GM15510 (cell line): ENCODE data around the gene KDM5B.

Experiments used
- POLR2A ChIP-seq: IDR thresholded peaks from 3 replicates; pipeline ENCODE4 v1.6.1; 2011; ENCODE audit warnings: borderline replicate concordance; ENCODE audit not compliant: insufficient read length; ENCODE audit errors: extremely low read depth

KDM5B gene

GRCh38 chr1:202805886-202806844, 2.1 kb downstream of the KDM5B start:
- no peak for TF ChIP-seq POLR2A

- TF ChIP-seq POLR2A: no peak
Observed at GRCh38 chr1:202804126-202804525, 4.1 kb downstream of the KDM5B start.

GRCh38 chr1:202802998-202803932, 5.0 kb downstream of the KDM5B start:
- no peak for TF ChIP-seq POLR2A

- TF ChIP-seq POLR2A: no peak
Observed at GRCh38 chr1:202802034-202802433, 6.2 kb downstream of the KDM5B start.

GRCh38 chr1:202801175-202801574, 7.0 kb downstream of the KDM5B start:
- TF ChIP-seq POLR2A: no peak

GRCh38 chr1:202800742-202801141, 7.5 kb downstream of the KDM5B start:
- TF ChIP-seq POLR2A: no peak

GRCh38 chr1:202798792-202799331, 9.4 kb downstream of the KDM5B start:
- TF ChIP-seq POLR2A: no peak

GRCh38 chr1:202798260-202798659, 10.0 kb downstream of the KDM5B start:
- TF ChIP-seq POLR2A: no peak

- no peak for TF ChIP-seq POLR2A
Observed at GRCh38 chr1:202796670-202797069, 11.6 kb downstream of the KDM5B start.

- no peak for TF ChIP-seq POLR2A
Observed at GRCh38 chr1:202794051-202794740, 14.0 kb downstream of the KDM5B start.

- TF ChIP-seq POLR2A: no peak
Observed at GRCh38 chr1:202791077-202791747, 17.0 kb downstream of the KDM5B start.

- no peak for TF ChIP-seq POLR2A
Observed at GRCh38 chr1:202788800-202789199, 19.4 kb downstream of the KDM5B start.

- TF ChIP-seq POLR2A: no peak
Observed at GRCh38 chr1:202786804-202787203, 21.4 kb downstream of the KDM5B start.

- no peak for TF ChIP-seq POLR2A
Observed at GRCh38 chr1:202781180-202781579, 27.0 kb downstream of the KDM5B start.
